ENCODE data around the gene AP5S1. TPM values are rescaled to one million over a fixed set of nuclear protein-coding genes. Genes with fewer than 3 reads are reported as not detected.
"Not testable (repeated sequence)": the region's sequence is repeated elsewhere in the genome, so short reads cannot be mapped to it uniquely, and the experiment has no call there.

AP5S1 gene
- total and polyA plus RNA-seq, 7 donors, result 11.0 to 25.2 (median 12.2) TPM

GRCh38 chr20:3823881-3824280 lies 3.5 kb downstream of the AP5S1 start:
- Histone ChIP-seq H3K27me3 (ENCODE audit: insufficient read depth in 3 of 3, low read length in 2 of 3) (no peaks in the 10 kb centered on the region), H3K4me1 (peaks cover 7% of the 10 kb centered on the region), H3K27ac (no peak overlapping the region), H3K9me3 (no peaks in the 10 kb centered on the region), H3K36me3 (ENCODE audit: insufficient read depth in 1 of 2, low read depth in 1 of 2) (peaks cover 7 to 69% of the 10 kb centered on the region in 2 donors), H3K4me3 (no peak overlapping the region)
- ATAC-seq (no peak), DNase-seq (peak in 1 of 2 donors; percentile 23)
- intact Hi-C loops (cut with DNase I), result loop anchor here in 1 of 2 donors (5.0 kb wide), 1 partner anchor 37 kb away; the partner anchor contains the start of gene CENPB
- no peak for TF ChIP-seq CTCF (IDR thresholded peaks at IDR 0.05)
- WGBS, 3 donors, result 87 to 92% (median 92%) methylated on average over 18 to 20 of the region's 20 CpGs

DNA sequence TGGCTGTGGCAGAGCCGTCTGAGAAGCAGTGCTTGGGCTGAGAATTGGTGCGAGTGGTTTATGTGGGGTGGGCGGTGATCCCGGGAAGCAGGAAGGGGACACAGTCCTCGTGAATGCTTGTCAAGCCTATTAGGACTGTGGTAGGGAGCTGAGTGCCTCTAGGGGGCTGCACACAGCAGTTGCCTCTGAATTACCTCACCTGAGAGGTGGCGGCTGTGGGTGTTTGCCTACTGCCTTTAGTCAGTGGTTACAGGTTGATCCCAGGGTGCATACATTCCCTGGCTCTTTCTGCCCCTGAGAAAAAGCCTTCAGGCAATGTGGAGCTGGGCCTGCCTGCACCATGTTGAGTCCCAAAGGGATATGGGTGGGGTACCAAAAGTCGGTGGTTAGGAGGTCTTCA lies 5.2 kb downstream of the AP5S1 start:
- Histone ChIP-seq H3K27ac (no peak overlapping the region), H3K4me3 (no peak overlapping the region), H3K36me3 (ENCODE audit: insufficient read depth in 1 of 2, low read depth in 1 of 2) (peaks cover 7 to 72% of the 10 kb centered on the region in 2 donors), H3K4me1 (no peaks in the 10 kb centered on the region), H3K9me3 (no peaks in the 10 kb centered on the region), H3K27me3 (ENCODE audit: insufficient read depth in 3 of 3, low read length in 2 of 3) (no peaks in the 10 kb centered on the region)
- 65 to 73% (median 70%) methylated on average over 7 of the region's 7 CpGs for WGBS, 3 donors
- no peak for ATAC-seq
- intact Hi-C loops (cut with DNase I), result no loop called here
- no peak for DNase-seq
- no peak for TF ChIP-seq CTCF (IDR thresholded peaks at IDR 0.05)

DNA sequence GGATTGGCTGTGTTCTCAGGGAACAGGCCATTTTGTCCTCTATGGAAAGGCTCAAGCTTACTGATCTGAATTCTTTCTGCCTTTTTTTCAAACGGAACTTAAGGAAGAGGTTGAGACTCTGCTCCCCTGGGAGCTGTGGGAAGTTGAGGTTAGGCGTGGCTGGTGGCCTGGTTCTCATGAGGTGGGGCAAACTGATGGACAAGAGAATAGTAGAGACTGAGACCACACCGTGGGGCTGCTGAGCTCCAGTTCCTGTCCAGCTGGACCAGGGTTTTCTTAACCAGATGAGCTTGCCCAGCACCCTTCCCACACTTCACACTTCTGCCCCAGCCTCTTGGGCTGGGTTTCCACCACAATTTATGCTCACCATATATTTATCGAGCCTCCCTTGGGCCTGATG lies 6.1 kb downstream of the AP5S1 start:
- intact Hi-C loops (cut with DNase I), result no loop called here
- H3K27ac ChIP-seq, result no peak overlapping the region
- TF ChIP-seq CTCF (IDR thresholded peaks at IDR 0.05), result no peak
- no peaks in the 10 kb centered on the region for H3K27me3 ChIP-seq (ENCODE audit: insufficient read depth in 3 of 3, low read length in 2 of 3)
- 53 to 75% (median 56%) methylated on average over 4 of the region's 4 CpGs for WGBS, 3 donors
- H3K4me3 ChIP-seq, result no peak overlapping the region
- no peaks in the 10 kb centered on the region for H3K4me1 ChIP-seq
- peaks cover 7 to 72% of the 10 kb centered on the region in 2 donors for H3K36me3 ChIP-seq (ENCODE audit: insufficient read depth in 1 of 2, low read depth in 1 of 2)
- ATAC-seq (no peak), DNase-seq (no peak)
- no peaks in the 10 kb centered on the region for H3K9me3 ChIP-seq

DNA sequence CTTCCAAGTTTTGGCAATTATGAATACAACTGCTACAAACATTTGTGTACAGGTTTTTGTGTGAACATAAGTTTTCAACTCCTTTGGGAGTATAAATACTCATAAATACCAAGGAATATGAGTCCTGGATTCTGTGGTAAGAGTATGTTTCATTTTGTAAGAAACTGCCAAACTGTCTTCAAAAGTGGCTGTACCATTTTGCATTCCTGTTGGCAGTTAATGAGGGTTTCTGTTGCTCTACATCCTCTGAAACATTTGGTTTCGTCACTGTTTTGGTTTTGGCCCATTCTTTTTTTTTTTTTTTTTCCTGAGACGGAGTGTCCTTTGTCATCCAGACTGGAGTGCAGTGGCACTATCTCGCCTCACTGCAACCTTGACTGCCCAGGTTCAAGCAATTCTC lies 8.5 kb downstream of the AP5S1 start:
- Histone ChIP-seq H3K36me3 (ENCODE audit: insufficient read depth in 1 of 2, low read depth in 1 of 2) (peaks cover 3 to 57% of the 10 kb centered on the region in 2 donors), H3K27me3 (ENCODE audit: insufficient read depth in 3 of 3, low read length in 2 of 3) (no peaks in the 10 kb centered on the region), H3K27ac (no peak overlapping the region), H3K4me3 (no peak overlapping the region), H3K4me1 (no peaks in the 10 kb centered on the region), H3K9me3 (no peaks in the 10 kb centered on the region)
- 82 to 100% (median 92%) methylated on average over 3 of the region's 3 CpGs for WGBS, 3 donors
- TF ChIP-seq CTCF (IDR thresholded peaks at IDR 0.05), result no peak
- ATAC-seq (no peak), DNase-seq (no peak)
- intact Hi-C loops (cut with DNase I), result no loop called here

DNA sequence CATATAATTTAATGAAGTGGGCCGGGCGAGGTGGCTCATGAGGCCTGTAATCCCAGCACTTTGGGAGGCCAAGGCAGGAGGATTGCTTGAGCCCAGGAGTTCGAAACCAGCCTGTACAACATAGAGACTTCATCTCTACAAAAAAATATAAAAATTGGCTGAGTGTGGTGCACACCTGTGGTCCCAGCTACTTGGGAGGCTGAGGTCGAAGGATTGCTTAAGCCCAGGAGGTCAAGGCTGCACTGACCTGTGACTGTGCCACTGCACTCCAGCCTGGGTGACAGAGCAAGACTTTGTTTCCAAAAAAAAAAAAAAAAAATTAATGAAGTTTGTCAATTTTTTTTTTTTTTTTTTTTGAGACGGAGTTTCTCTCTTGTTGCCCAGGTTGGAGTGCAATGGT lies 9.5 kb downstream of the AP5S1 start:
- H3K27ac ChIP-seq; H3K4me3 ChIP-seq; H3K4me1 ChIP-seq; ATAC-seq; DNase-seq; H3K9me3 ChIP-seq; intact Hi-C loops (cut with DNase I); H3K27me3 ChIP-seq (ENCODE audit: insufficient read depth in 3 of 3, low read length in 2 of 3): not testable (repeated sequence)
- 91 to 97% (median 96%) methylated on average over 4 to 5 of the region's 5 CpGs for WGBS, 3 donors
- peaks cover 0 to 46% of the 10 kb centered on the region in 2 donors for H3K36me3 ChIP-seq (ENCODE audit: insufficient read depth in 1 of 2, low read depth in 1 of 2)

Measured in psoas muscle (tissue), 8 donors.